ENCODE data around the gene KATNIP. TPM values are rescaled to one million over a fixed set of nuclear protein-coding genes. Genes with fewer than 3 reads are reported as not detected.

The KATNIP gene
- total RNA-seq, 1 experiment from 2014 or later, result 21.5 TPM

GRCh38 chr16:27595475-27595874 is 45.5 kb downstream of the KATNIP start:
- no peaks in the 10 kb centered on the region for H3K27me3 ChIP-seq (replicated peaks; ENCODE audit: control insufficient read depth, insufficient read depth, low read length)
- no peaks in the 10 kb centered on the region for H3K36me3 ChIP-seq (ENCODE audit: control insufficient read depth, insufficient read depth, low read length)
- BruUV-seq (replicated peaks), result no TSS peak
- H3K27me3 Mint-ChIP-seq (ENCODE audit: insufficient read depth, unreplicated experiment), result no peaks in the 10 kb centered on the region
- H3K4me1 Mint-ChIP-seq (ENCODE audit: low read depth, unreplicated experiment), result no peaks in the 10 kb centered on the region
- H3K4me1 ChIP-seq, result no peaks in the 10 kb centered on the region
- POLR2A ChIA-PET, result no interaction called here
- H3K4me3 Mint-ChIP-seq (ENCODE audit: unreplicated experiment), result no peak overlapping the region
- intact Hi-C loops (cut with micrococcal nuclease; ENCODE audit: unreplicated experiment), result no loop called here
- H3K9me3 Mint-ChIP-seq (ENCODE audit: unreplicated experiment), result no peaks in the 10 kb centered on the region
- no peak overlapping the region for H3K27ac Mint-ChIP-seq (ENCODE audit: unreplicated experiment)
- no peaks in the 10 kb centered on the region for H3K36me3 Mint-ChIP-seq (ENCODE audit: insufficient read depth, unreplicated experiment)
- no peak for TF ChIP-seq CTCF (IDR thresholded peaks at IDR 0.05; ENCODE audit: insufficient read depth in 1 of 2, low read depth in 1 of 2, low read length in 1 of 2, severe bottlenecking in 1 of 2, unreplicated experiment in 1 of 2)
- no peak overlapping the region for H3K4me3 ChIP-seq (ENCODE audit: low read depth, low read length)
- no peaks in the 10 kb centered on the region for H3K9me3 ChIP-seq
- CTCF ChIA-PET, result no interaction called here
- no peak for DNase-seq

GRCh38 chr16:27595993-27596392 is 46.0 kb downstream of the KATNIP start:
- Mint-ChIP-seq H3K27ac (ENCODE audit: unreplicated experiment) (no peak overlapping the region), H3K4me1 (ENCODE audit: low read depth, unreplicated experiment) (no peaks in the 10 kb centered on the region)

GRCh38 chr16:27596411-27596810 is 46.5 kb downstream of the KATNIP start:
- POLR2A ChIA-PET, result no interaction called here
- Mint-ChIP-seq H3K9me3 (ENCODE audit: unreplicated experiment) (no peaks in the 10 kb centered on the region), H3K4me3 (ENCODE audit: unreplicated experiment) (no peak overlapping the region), H3K27me3 (ENCODE audit: insufficient read depth, unreplicated experiment) (no peaks in the 10 kb centered on the region), H3K36me3 (ENCODE audit: insufficient read depth, unreplicated experiment) (no peaks in the 10 kb centered on the region), H3K4me1 (ENCODE audit: low read depth, unreplicated experiment) (no peaks in the 10 kb centered on the region), H3K27ac (ENCODE audit: unreplicated experiment) (no peak overlapping the region)
- Histone ChIP-seq H3K27me3 (replicated peaks; ENCODE audit: control insufficient read depth, insufficient read depth, low read length) (no peaks in the 10 kb centered on the region), H3K36me3 (ENCODE audit: control insufficient read depth, insufficient read depth, low read length) (no peaks in the 10 kb centered on the region), H3K9me3 (no peaks in the 10 kb centered on the region), H3K4me3 (ENCODE audit: low read depth, low read length) (no peak overlapping the region), H3K4me1 (no peaks in the 10 kb centered on the region)
- BruUV-seq (replicated peaks), result no TSS peak
- TF ChIP-seq CTCF (IDR thresholded peaks at IDR 0.05; ENCODE audit: insufficient read depth in 1 of 2, low read depth in 1 of 2, low read length in 1 of 2, severe bottlenecking in 1 of 2, unreplicated experiment in 1 of 2), result no peak
- intact Hi-C loops (cut with micrococcal nuclease; ENCODE audit: unreplicated experiment), result no loop called here
- no peak for DNase-seq
- CTCF ChIA-PET, result no interaction called here

More at GRCh38 chr16:27595993-27596392, 46.0 kb downstream of the KATNIP start:
- no peaks in the 10 kb centered on the region for H3K27me3 ChIP-seq (replicated peaks; ENCODE audit: control insufficient read depth, insufficient read depth, low read length)
- no peak for TF ChIP-seq CTCF (IDR thresholded peaks at IDR 0.05; ENCODE audit: insufficient read depth in 1 of 2, low read depth in 1 of 2, low read length in 1 of 2, severe bottlenecking in 1 of 2, unreplicated experiment in 1 of 2)
- no peaks in the 10 kb centered on the region for H3K9me3 ChIP-seq
- no peaks in the 10 kb centered on the region for H3K36me3 Mint-ChIP-seq (ENCODE audit: insufficient read depth, unreplicated experiment)
- intact Hi-C loops (cut with micrococcal nuclease; ENCODE audit: unreplicated experiment), result no loop called here
- BruUV-seq (replicated peaks), result no TSS peak
- no peak for DNase-seq
- H3K27me3 Mint-ChIP-seq (ENCODE audit: insufficient read depth, unreplicated experiment), result no peaks in the 10 kb centered on the region
- H3K36me3 ChIP-seq (ENCODE audit: control insufficient read depth, insufficient read depth, low read length), result no peaks in the 10 kb centered on the region
- CTCF ChIA-PET, result no interaction called here
- POLR2A ChIA-PET, result no interaction called here
- H3K9me3 Mint-ChIP-seq (ENCODE audit: unreplicated experiment), result no peaks in the 10 kb centered on the region
- H3K4me3 ChIP-seq (ENCODE audit: low read depth, low read length), result no peak overlapping the region
- no peaks in the 10 kb centered on the region for H3K4me1 ChIP-seq
- H3K4me3 Mint-ChIP-seq (ENCODE audit: unreplicated experiment), result no peak overlapping the region

All from Caco-2 (cell line).